Ovary (tissue), 9 donors: ENCODE results near the gene MYB. TPM values are rescaled to one million over a fixed set of nuclear protein-coding genes. Genes with fewer than 3 reads are reported as not detected.

Source experiments
- DNase-seq, 5 donors: peaks; one replicate each; pipeline ENCODE4 v3.0.0-alpha.2; 2019 to 2020
- H3K27ac ChIP-seq, 2 donors: fragments of 200-600 bp; one replicate each; pipeline versions ENCODE4 v1.5.1 to v1.8.0; 2019 to 2022
- H3K27me3 ChIP-seq: fragments of 200-600 bp; one replicate; pipeline ENCODE4 v1.8.0; 2022
- H3K36me3 ChIP-seq: fragments of 200-600 bp; sonication (generic); one replicate; pipeline ENCODE4 v1.5.1; 2019
- H3K4me1 ChIP-seq: one replicate; pipeline ENCODE4 v1.8.1; 2013; ENCODE audit warnings: mild to moderate bottlenecking, moderate library complexity; ENCODE audit not compliant: insufficient read depth
- H3K4me3 ChIP-seq: fragments of 200-600 bp; sonication (generic); one replicate; pipeline ENCODE4 v1.5.1; 2017
- H3K9me3 ChIP-seq, 2 donors: fragments of 200-600 bp in 1 of 2; sonication (generic) in 1 of 2; one replicate each; pipeline versions ENCODE4 v1.5.1 to v1.8.1; 2013 to 2019; ENCODE audit warnings: mild to moderate bottlenecking in 1 of 2, moderate library complexity in 1 of 2
- EP300 ChIP-seq: sonication (generic); formaldehyde crosslinking; IDR thresholded peaks from one replicate; pipeline ENCODE4 v1.6.1; 2017; ENCODE audit warnings: antibody characterized with exemption
- POLR2A ChIP-seq: fragments of 450-650 bp; IDR thresholded peaks from one replicate; pipeline ENCODE4 v1.6.1; 2017; ENCODE audit warnings: antibody characterized with exemption, mild to moderate bottlenecking, moderate library complexity
- WGBS, 3 donors: extraction: QIAGEN DNeasy Blood & Tissue Kit in 1 of 3; methylation state at CpG; one replicate each; pipeline versions ENCODE4 v1.1.5 to v1.1.7; 2013 to 2017; 5-methylcytosine and 5-hydroxymethylcytosine counted together
- intact Hi-C, 4 donors: fragments of 100-400 bp; cut with DNase I; formaldehyde crosslinking; loops; one replicate each; pipeline versions ENCODE4 v1.11.0 to v1.15.1; 2022 to 2023
- polyA plus RNA-seq, 2 donors: library from polyadenylated mRNA; stranded (reverse); fragments of 200-250 nt in 1 of 2; fragments of 350-450 nt in 1 of 2; fragmentation: Illumina TruSeq in 1 of 2; extraction: RNeasy Lipid Tissue Mini Kit (QIAGEN cat#74804) in 1 of 2; gene quantifications; one replicate each; pipeline ENCODE4 v1.2.3, GENCODE V29; 2013 to 2014
- total RNA-seq, 7 donors: library from RNA; depleted of rRNA in 2 of 7; stranded (reverse); fragments of >200 nt in 2 of 7; fragmentation: NEBNext Ultra II Directional in 3 of 7; extraction: Animal tissue kit (Norgen Biotek cat#: 25700) in 3 of 7; gene quantifications; one replicate each; pipeline versions ENCODE4 v1.1.0 to v1.2.4, GENCODE V29; 2016 to 2023
- TF ChIP-seq, protein P1 (sequence below), 3 donors: fragments of 450-650 bp in 2 of 3; fragments of 200-600 bp in 1 of 3; IDR thresholded peaks; one replicate each; pipeline versions ENCODE4 v1.5.1 to v1.8.0; 2016 to 2022; ENCODE audit warnings: antibody characterized with exemption in 3 of 3, mild to moderate bottlenecking in 1 of 3
- donor health status: DM: no; HTN: no; CAD: no; lungs with moderate emphysema.
- donor health status: DM: no; HTN: no; CAD: no.
- donor health status: Bipolar disorder and iron deficiency.
- donor health status: DM: yes; HTN: yes; CAD: no.
- donor health status: DM: no; HTN: no; CAD: no.
- donor health status: DM: yes; HTN: yes; CAD: no.

MYB gene
- total and polyA plus RNA-seq, 9 donors: 0.07 to 7.0 (median 1.0) TPM; not detected in 2

DNA sequence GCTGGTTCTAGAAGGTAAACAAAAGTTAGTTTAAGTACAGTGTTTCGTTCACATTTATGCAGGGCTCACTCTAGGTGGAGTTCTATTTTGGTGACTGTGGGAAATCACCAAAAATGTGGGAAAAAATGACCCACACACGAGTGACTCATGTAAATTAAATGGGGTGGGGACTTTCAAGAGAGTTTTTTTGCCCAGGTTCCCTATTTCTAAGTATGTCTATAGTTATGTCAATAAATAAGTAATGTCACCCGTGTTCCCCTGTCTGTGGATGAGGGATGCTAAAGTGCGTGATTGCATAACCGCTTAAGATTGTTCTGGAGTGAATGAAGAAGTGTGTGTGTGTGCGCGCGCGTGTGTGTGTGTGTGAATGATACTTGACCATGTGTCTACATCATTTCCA, 69.1 kb downstream of the MYB start:
- WGBS, 3 donors: 88 to 92% (median 90%) methylated on average over 9 of the region's 9 CpGs
- Histone ChIP-seq H3K4me3 (no peak overlapping the region), H3K9me3 (no peaks in the 10 kb centered on the region), H3K36me3 (no peaks in the 10 kb centered on the region), H3K27me3 (no peaks in the 10 kb centered on the region), H3K27ac (no peak overlapping the region), H3K4me1 (no peaks in the 10 kb centered on the region)
- intact Hi-C loops: no loop called here
- no peak for DNase-seq
- no peak for TF ChIP-seq EP300
- TF ChIP-seq, protein P1, sequence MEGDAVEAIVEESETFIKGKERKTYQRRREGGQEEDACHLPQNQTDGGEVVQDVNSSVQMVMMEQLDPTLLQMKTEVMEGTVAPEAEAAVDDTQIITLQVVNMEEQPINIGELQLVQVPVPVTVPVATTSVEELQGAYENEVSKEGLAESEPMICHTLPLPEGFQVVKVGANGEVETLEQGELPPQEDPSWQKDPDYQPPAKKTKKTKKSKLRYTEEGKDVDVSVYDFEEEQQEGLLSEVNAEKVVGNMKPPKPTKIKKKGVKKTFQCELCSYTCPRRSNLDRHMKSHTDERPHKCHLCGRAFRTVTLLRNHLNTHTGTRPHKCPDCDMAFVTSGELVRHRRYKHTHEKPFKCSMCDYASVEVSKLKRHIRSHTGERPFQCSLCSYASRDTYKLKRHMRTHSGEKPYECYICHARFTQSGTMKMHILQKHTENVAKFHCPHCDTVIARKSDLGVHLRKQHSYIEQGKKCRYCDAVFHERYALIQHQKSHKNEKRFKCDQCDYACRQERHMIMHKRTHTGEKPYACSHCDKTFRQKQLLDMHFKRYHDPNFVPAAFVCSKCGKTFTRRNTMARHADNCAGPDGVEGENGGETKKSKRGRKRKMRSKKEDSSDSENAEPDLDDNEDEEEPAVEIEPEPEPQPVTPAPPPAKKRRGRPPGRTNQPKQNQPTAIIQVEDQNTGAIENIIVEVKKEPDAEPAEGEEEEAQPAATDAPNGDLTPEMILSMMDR (IDR thresholded peaks at IDR 0.05): no peak
- TF ChIP-seq POLR2A: no peak

DNA sequence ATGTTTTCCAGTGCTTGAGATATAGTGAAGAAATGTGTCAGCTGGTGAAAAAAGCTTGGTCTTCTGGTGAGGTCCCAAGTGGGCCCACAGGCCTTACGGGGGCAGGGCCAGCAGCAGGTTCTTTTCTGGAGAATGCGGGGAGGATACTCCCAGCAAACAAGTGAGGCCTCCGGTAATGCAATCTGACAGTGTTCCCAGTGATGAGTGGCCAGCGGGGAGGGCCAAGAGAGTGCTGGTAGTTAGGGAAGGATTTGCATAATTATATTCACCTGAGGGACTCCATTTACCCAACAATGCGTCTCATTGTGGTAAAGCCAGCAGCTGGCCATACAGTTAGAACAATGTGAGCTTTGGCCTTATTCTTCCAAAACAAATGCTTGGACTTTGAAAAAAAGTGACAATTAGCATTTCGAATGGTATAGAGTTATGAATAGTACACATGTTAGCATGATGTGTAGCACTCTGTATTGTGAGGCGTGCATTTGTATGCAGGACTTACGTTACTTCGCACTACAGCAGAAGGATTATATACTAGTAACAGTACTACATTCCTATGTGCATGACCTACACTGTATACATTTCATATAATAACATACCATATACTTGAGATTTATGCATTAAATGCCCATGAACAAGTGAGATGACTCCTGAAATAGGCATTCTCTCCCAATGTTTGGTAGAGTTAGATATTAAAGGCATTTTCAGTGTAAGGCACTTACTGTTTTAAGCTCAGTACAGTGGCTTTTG, 69.8 kb downstream of the MYB start:
- no peaks in the 10 kb centered on the region for H3K9me3 ChIP-seq
- no peak overlapping the region for H3K27ac ChIP-seq
- H3K27me3 ChIP-seq: no peaks in the 10 kb centered on the region
- WGBS, 3 donors: 87 to 88% (median 87%) methylated on average over 9 of the region's 9 CpGs
- intact Hi-C loops: no loop called here
- no peak overlapping the region for H3K4me3 ChIP-seq
- DNase-seq: no peak
- H3K36me3 ChIP-seq: no peaks in the 10 kb centered on the region
- no peaks in the 10 kb centered on the region for H3K4me1 ChIP-seq
- TF ChIP-seq EP300 (no peak), POLR2A (no peak)
- TF ChIP-seq, protein P1 (IDR thresholded peaks at IDR 0.05): no peak

GRCh38 chr6:135251498-135252441, 70.7 kb downstream of the MYB start:
- Histone ChIP-seq H3K4me3 (no peak overlapping the region), H3K27ac (no peak overlapping the region), H3K36me3 (no peaks in the 10 kb centered on the region), H3K4me1 (no peaks in the 10 kb centered on the region), H3K27me3 (no peaks in the 10 kb centered on the region), H3K9me3 (no peaks in the 10 kb centered on the region)
- DNase-seq: no peak
- no peak for TF ChIP-seq POLR2A
- TF ChIP-seq, protein P1 (IDR thresholded peaks at IDR 0.05): no peak
- TF ChIP-seq EP300: no peak
- 73 to 75% (median 74%) methylated on average over 13 of the region's 13 CpGs for WGBS, 3 donors
- intact Hi-C loops: no loop called here

DNA sequence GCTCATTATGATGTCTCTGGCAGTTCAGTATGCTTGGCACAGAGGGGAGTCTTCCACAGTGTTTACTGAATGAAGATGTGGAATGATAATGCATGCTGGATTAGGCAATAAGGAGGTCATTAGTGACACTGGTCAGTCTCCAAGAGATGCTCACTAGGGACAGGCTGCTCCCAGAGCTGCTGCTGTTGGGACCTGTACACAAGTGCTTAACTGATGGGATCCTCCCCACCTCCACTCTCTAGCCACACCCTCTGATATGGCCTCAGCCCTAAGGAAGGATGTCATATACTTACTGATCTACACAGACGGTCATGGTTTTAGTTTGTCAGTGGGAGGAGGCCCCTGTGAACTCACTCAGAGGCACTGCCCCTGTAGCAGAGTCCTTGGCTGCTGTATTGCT, 73.4 kb downstream of the MYB start:
- WGBS, 3 donors: 39 to 79% (median 67%) methylated on average over 1 of the region's 1 CpG
- intact Hi-C loops: no loop called here
- no peaks in the 10 kb centered on the region for H3K36me3 ChIP-seq
- no peak for TF ChIP-seq EP300
- TF ChIP-seq, protein P1 (IDR thresholded peaks at IDR 0.05): no peak
- no peak for TF ChIP-seq POLR2A
- H3K4me1 ChIP-seq: no peaks in the 10 kb centered on the region
- no peaks in the 10 kb centered on the region for H3K9me3 ChIP-seq
- H3K4me3 ChIP-seq: no peak overlapping the region
- H3K27me3 ChIP-seq: no peaks in the 10 kb centered on the region
- no peak for DNase-seq
- no peak overlapping the region for H3K27ac ChIP-seq
